H1 (cell line): ENCODE results near the gene AGBL5. TPM values are rescaled to one million over a fixed set of nuclear protein-coding genes. Genes with fewer than 3 reads are reported as not detected.

Experiments used
- polyA plus RNA-seq, 7 experiments: library from polyadenylated mRNA; depleted of rRNA in 3 of 7; stranded (reverse) in 5 of 7; unstranded in 2 of 7; fragments of >200 nt in 5 of 7; fragments of 200-250 nt in 2 of 7; gene quantifications; 1 replicate in 5 of 7; 2 replicates in 1 of 7; 4 replicates in 1 of 7; pipeline versions ENCODE4 v1.2.1 to v1.2.3, GENCODE V29; 2011 to 2013; ENCODE audit warnings: missing spikeins in 2 of 7, mixed read lengths in 2 of 7
- total RNA-seq: library from RNA; stranded (reverse); fragmentation: NEBNext Ultra II Directional; extraction: Animal tissue kit (Norgen Biotek cat#: 25700); gene quantifications from 2 replicates; pipeline ENCODE4 v1.2.1, GENCODE V29; 2021

Gene AGBL5
- total and polyA plus RNA-seq, 2 of the 8 experiments (the other 6 are each of a cell fraction or from before 2014, with no cell fraction given), result 45.4 to 62.0 TPM

Other genes with a start within 250 kb of the AGBL5 start
- 16.3 and 16.4 TPM in 2 replicates for gene DPYSL5, start 203.5 kb upstream of the AGBL5 start, total RNA-seq
- 11.9 and 14.1 TPM in 2 replicates for gene DPYSL5, start 203.5 kb upstream of the AGBL5 start, polyA plus RNA-seq (2011; rRNA removed)
- 6.6 and 7.5 TPM in 2 replicates for gene MAPRE3, start 81.0 kb upstream of the AGBL5 start, total RNA-seq
- gene MAPRE3, start 81.0 kb upstream of the AGBL5 start, polyA plus RNA-seq (2011; rRNA removed), result 4.9 and 8.9 TPM in 2 replicates
- gene TMEM214, start 18.7 kb upstream of the AGBL5 start, total RNA-seq, result 49.7 and 52.7 TPM in 2 replicates
- gene TMEM214, start 18.7 kb upstream of the AGBL5 start, polyA plus RNA-seq (2011; rRNA removed), result 71.0 and 100 TPM in 2 replicates
- 212 and 225 TPM in 2 replicates for gene OST4, start 20.0 kb downstream of the AGBL5 start, total RNA-seq
- 865 and 906 TPM in 2 replicates for gene OST4, start 20.0 kb downstream of the AGBL5 start, polyA plus RNA-seq (2011; rRNA removed)
- gene EMILIN1, start 26.9 kb downstream of the AGBL5 start, total RNA-seq, result 2.9 and 3.0 TPM in 2 replicates
- 1.9 and 3.1 TPM in 2 replicates for gene EMILIN1, start 26.9 kb downstream of the AGBL5 start, polyA plus RNA-seq (2011; rRNA removed)
- 17.7 and 20.5 TPM in 2 replicates for gene KHK, start 35.1 kb downstream of the AGBL5 start, total RNA-seq
- gene KHK, start 35.1 kb downstream of the AGBL5 start, polyA plus RNA-seq (2011; rRNA removed), result 11.0 and 14.5 TPM in 2 replicates
- 3.4 and 3.5 TPM in 2 replicates for gene CGREF1, start 67.5 kb downstream of the AGBL5 start, total RNA-seq
- gene CGREF1, start 67.5 kb downstream of the AGBL5 start, polyA plus RNA-seq (2011; rRNA removed), result 2.5 and 3.7 TPM in 2 replicates
- 0.20 and 0.50 TPM in 2 replicates for gene ABHD1, start 72.1 kb downstream of the AGBL5 start, total RNA-seq
- gene ABHD1, start 72.1 kb downstream of the AGBL5 start, polyA plus RNA-seq (2011; rRNA removed), result 0.88 and 1.1 TPM in 2 replicates
- gene PREB, start 83.0 kb downstream of the AGBL5 start, total RNA-seq, result 51.2 and 54.1 TPM in 2 replicates
- 72.2 and 74.4 TPM in 2 replicates for gene PREB, start 83.0 kb downstream of the AGBL5 start, polyA plus RNA-seq (2011; rRNA removed)
- gene PRR30, start 87.7 kb downstream of the AGBL5 start, total RNA-seq, result not detected in 2 replicates
- gene PRR30, start 87.7 kb downstream of the AGBL5 start, polyA plus RNA-seq (2011; rRNA removed), result not detected in 2 replicates
- gene TCF23, start 97.3 kb downstream of the AGBL5 start, total RNA-seq, result not detected in 2 replicates
- gene TCF23, start 97.3 kb downstream of the AGBL5 start, polyA plus RNA-seq (2011; rRNA removed), result 0.02 TPM in 2 replicates
- 103 and 109 TPM in 2 replicates for gene ATRAID, start 160.4 kb downstream of the AGBL5 start, total RNA-seq
- gene ATRAID, start 160.4 kb downstream of the AGBL5 start, polyA plus RNA-seq (2011; rRNA removed), result 242 and 280 TPM in 2 replicates
- gene SLC5A6, start 160.6 kb downstream of the AGBL5 start, total RNA-seq, result 118 and 123 TPM in 2 replicates
- 183 and 329 TPM in 2 replicates for gene SLC5A6, start 160.6 kb downstream of the AGBL5 start, polyA plus RNA-seq (2011; rRNA removed)
- gene CAD, start 165.7 kb downstream of the AGBL5 start, total RNA-seq, result 146 and 147 TPM in 2 replicates
- gene CAD, start 165.7 kb downstream of the AGBL5 start, polyA plus RNA-seq (2011; rRNA removed), result 130 and 197 TPM in 2 replicates
- 15.2 and 16.1 TPM in 2 replicates for gene SLC30A3, start 211.4 kb downstream of the AGBL5 start, total RNA-seq
- 30.7 and 48.7 TPM in 2 replicates for gene SLC30A3, start 211.4 kb downstream of the AGBL5 start, polyA plus RNA-seq (2011; rRNA removed)
- 1.4 TPM in 2 replicates for gene DNAJC5G, start 223.8 kb downstream of the AGBL5 start, total RNA-seq
- gene DNAJC5G, start 223.8 kb downstream of the AGBL5 start, polyA plus RNA-seq (2011; rRNA removed), result 0.75 and 0.83 TPM in 2 replicates
- 3.9 and 4.2 TPM in 2 replicates for gene TRIM54, start 230.8 kb downstream of the AGBL5 start, total RNA-seq
- 5.8 and 6.1 TPM in 2 replicates for gene TRIM54, start 230.8 kb downstream of the AGBL5 start, polyA plus RNA-seq (2011; rRNA removed)